CD4-positive, alpha-beta memory T cell (primary cell): ENCODE measurements around the gene ENTREP1. TPM values are rescaled to one million over a fixed set of nuclear protein-coding genes. Genes with fewer than 3 reads are reported as not detected.

ENCODE experiments used
- CTCF ChIA-PET: fragments of 350-600 bp; sonication (Branson Sonifier 250); formaldehyde crosslinking; loops from one replicate; lab custom pipeline; 2021; ENCODE audit warnings: inconsistent platforms; ENCODE audit not compliant: partially characterized antibody; lab: Charles Lee
- POLR2A ChIA-PET: fragments of 350-600 bp; sonication (Branson Sonifier 250); formaldehyde crosslinking; loops from one replicate; lab custom pipeline; 2021; ENCODE audit not compliant: partially characterized antibody; lab: Charles Lee
- DNase-seq, 5 donors: peaks; one replicate each; pipeline versions ENCODE4 v3.0.0 to v3.0.0-alpha.2; 2020 to 2022; ENCODE audit warnings: mixed read lengths in 1 of 5
- H3K27ac ChIP-seq: one replicate; pipeline ENCODE4 v1.7.0; 2013; ENCODE audit warnings: low read depth, low read length
- H3K27me3 ChIP-seq: 2 replicates; pipeline ENCODE4 v1.7.0; 2013; ENCODE audit warnings: mild to moderate bottlenecking, low read length, moderate library complexity; ENCODE audit not compliant: insufficient read depth
- H3K36me3 ChIP-seq: 2 replicates; pipeline ENCODE4 v1.7.0; 2013; ENCODE audit warnings: mild to moderate bottlenecking, low read length, moderate library complexity; ENCODE audit not compliant: insufficient read depth
- H3K4me1 ChIP-seq: 2 replicates; pipeline ENCODE4 v1.7.0; 2013; ENCODE audit warnings: mild to moderate bottlenecking, low read length, moderate library complexity; ENCODE audit not compliant: insufficient read depth
- H3K4me3 ChIP-seq, 2 donors: one replicate each; pipeline ENCODE4 v1.7.0; 2013; ENCODE audit warnings: low read length in 2 of 2, mild to moderate bottlenecking in 1 of 2
- H3K9me3 ChIP-seq, 2 donors: one replicate each; pipeline ENCODE4 v1.7.0; 2013; ENCODE audit warnings: low read length in 2 of 2, control low read depth in 1 of 2; ENCODE audit not compliant: control insufficient read depth in 1 of 2
- H3K27ac Mint-ChIP-seq, 7 donors: one replicate each; pipeline ENCODE4 v1.8.0; 2020 to 2021; ENCODE audit warnings: mixed read lengths in 7 of 7, mild to moderate bottlenecking in 6 of 7, inconsistent platforms in 3 of 7, moderate library complexity in 3 of 7
- H3K27me3 Mint-ChIP-seq, 2 donors: one replicate each; pipeline ENCODE4 v1.8.0; 2020 to 2021; ENCODE audit warnings: mixed read lengths in 2 of 2
- H3K36me3 Mint-ChIP-seq, 2 donors: one replicate each; pipeline ENCODE4 v1.8.0; 2020 to 2021; ENCODE audit warnings: mixed read lengths in 2 of 2, inconsistent platforms in 1 of 2, mild to moderate bottlenecking in 1 of 2
- H3K4me1 Mint-ChIP-seq, 4 donors: one replicate each; pipeline ENCODE4 v1.8.0; 2020 to 2021; ENCODE audit warnings: mixed read lengths in 4 of 4, mild to moderate bottlenecking in 1 of 4
- H3K4me3 Mint-ChIP-seq, 8 donors: one replicate each; pipeline ENCODE4 v1.8.0; 2020 to 2021; ENCODE audit warnings: mixed read lengths in 8 of 8, mild to moderate bottlenecking in 7 of 8, moderate library complexity in 6 of 8, inconsistent platforms in 3 of 8
- H3K9me3 Mint-ChIP-seq, 8 donors: one replicate each; pipeline ENCODE4 v1.8.0; 2020 to 2021; ENCODE audit warnings: mixed read lengths in 8 of 8, mild to moderate bottlenecking in 5 of 8, inconsistent platforms in 3 of 8, moderate library complexity in 1 of 8
- intact Hi-C: fragments of 100-400 bp; cut with micrococcal nuclease; formaldehyde crosslinking; loops from one replicate; pipeline ENCODE4 v1.15.1; 2023
- polyA plus RNA-seq, 2 donors: library from polyadenylated mRNA; unstranded; fragments of 300-500 nt; fragmentation: Illumina TruSeq; gene quantifications; one replicate each; pipeline ENCODE4 v1.2.3, GENCODE V29; 2021
- total RNA-seq, 2 experiments: library from RNA; stranded (reverse); gene quantifications; one replicate each; pipeline ENCODE4 v1.2.3, GENCODE V29; 2021

Gene ENTREP1
- total and polyA plus RNA-seq, 4 experiments from 2014 or later: 0.20 to 0.24 TPM; not detected in 2

DNA sequence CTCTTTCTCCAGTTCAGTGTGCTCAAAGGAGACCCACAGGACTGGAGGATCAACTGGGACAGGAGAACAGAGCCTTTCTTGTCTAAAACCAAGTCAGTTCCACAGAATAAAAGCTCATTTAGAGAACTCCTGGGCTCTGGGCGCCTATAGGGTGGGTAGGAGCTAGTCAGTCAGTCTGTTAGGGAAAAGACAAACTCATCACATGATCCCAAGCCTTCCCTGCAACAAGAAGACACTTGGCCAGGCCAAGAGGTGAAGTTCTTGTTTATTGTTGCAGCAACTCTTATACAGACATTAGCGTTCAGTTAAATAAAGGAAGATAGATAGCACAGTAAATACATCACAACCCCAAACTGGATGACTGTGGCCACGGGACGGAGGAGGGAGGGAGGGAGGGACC is 102.3 kb downstream of the ENTREP1 start:
- H3K36me3 Mint-ChIP-seq: no peaks in the 10 kb centered on the region
- Histone ChIP-seq H3K4me1 (no peaks in the 10 kb centered on the region), H3K4me3 (no peak overlapping the region), H3K27me3 (no peaks in the 10 kb centered on the region), H3K36me3 (no peaks in the 10 kb centered on the region), H3K27ac (no peak overlapping the region), H3K9me3 (no peaks in the 10 kb centered on the region)
- ChIA-PET POLR2A (no interaction called here), CTCF (no interaction called here)
- no peak for DNase-seq
- H3K27me3 Mint-ChIP-seq: peaks cover 0 to 5% of the 10 kb centered on the region in 2 donors
- intact Hi-C loops: no loop called here
- no peak overlapping the region for H3K4me3 Mint-ChIP-seq
- H3K4me1 Mint-ChIP-seq: peaks cover 0 to 3% (median under 1%) of the 10 kb centered on the region in 4 donors
- H3K27ac Mint-ChIP-seq: no peak overlapping the region
- peaks cover 0 to 2% (median 0%) of the 10 kb centered on the region in 8 donors for H3K9me3 Mint-ChIP-seq

DNA sequence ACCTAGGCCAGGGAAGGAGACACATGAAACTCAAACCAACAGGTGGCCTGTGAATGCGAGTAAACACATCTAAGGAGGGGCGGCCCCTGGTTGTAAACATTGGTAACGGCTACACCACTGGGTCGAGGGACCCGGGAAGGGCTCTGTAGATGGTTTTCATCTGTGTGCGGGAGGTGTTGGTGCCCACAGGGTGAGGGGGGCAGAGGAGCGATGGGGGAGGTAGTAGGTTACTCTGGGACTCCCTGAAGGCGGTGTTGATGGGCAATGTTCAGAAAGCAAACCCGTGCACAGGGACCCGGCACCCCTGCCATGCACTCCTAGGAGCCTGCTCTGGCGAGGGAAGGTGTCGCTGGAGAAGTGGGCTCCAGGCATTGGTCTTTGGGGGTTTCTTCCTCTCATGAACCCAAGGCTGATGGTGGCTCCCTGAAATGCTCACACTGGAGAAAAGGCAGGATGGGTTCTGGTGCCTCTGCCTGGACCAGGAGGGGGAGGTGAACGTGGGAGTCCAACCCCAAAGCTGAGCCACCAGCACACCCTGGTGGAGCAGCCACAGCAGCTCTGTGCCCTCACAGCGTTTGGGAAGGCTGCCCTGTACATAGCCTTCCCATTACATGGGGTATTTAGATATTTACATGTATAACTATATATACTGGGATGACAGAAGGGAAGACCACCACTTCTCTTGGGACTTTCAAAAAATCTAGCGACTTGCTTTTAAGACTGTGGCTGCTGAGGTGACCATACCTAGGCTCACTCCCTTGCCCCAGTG is 103.2 kb downstream of the ENTREP1 start:
- Histone ChIP-seq H3K4me1 (no peaks in the 10 kb centered on the region), H3K27me3 (no peaks in the 10 kb centered on the region), H3K36me3 (no peaks in the 10 kb centered on the region), H3K9me3 (no peaks in the 10 kb centered on the region), H3K4me3 (no peak overlapping the region), H3K27ac (no peak overlapping the region)
- H3K27me3 Mint-ChIP-seq: peaks cover 0 to 2% of the 10 kb centered on the region in 2 donors
- no peaks in the 10 kb centered on the region for H3K4me1 Mint-ChIP-seq
- ChIA-PET CTCF (no interaction called here), POLR2A (no interaction called here)
- DNase-seq: no peak
- intact Hi-C loops: no loop called here
- H3K27ac Mint-ChIP-seq: no peak overlapping the region
- H3K36me3 Mint-ChIP-seq: no peaks in the 10 kb centered on the region
- H3K4me3 Mint-ChIP-seq: no peak overlapping the region
- H3K9me3 Mint-ChIP-seq: peaks cover 0 to 2% (median 0%) of the 10 kb centered on the region in 8 donors

DNA sequence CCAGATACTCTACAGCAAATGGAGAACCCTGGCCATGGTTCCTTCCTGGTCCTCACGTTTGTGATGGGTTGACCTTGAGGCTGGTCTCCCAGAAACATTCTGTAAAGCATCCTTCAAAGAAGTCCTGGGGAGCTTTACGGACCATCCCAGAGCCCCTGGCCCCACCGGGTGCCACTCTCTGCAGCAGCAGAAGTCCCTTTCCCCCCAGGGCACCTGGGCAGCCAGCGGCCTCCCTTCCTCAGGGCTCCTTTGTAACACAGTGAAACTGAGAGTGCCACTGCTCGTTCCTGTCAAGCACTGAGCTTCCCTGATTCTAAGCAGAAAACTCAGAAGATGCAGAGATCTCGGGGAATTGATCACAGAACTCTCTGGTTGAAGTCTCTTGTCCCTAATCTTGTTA is 104.3 kb downstream of the ENTREP1 start:
- no peak overlapping the region for H3K27ac Mint-ChIP-seq
- no peaks in the 10 kb centered on the region for H3K36me3 Mint-ChIP-seq
- Histone ChIP-seq H3K9me3 (no peaks in the 10 kb centered on the region), H3K27me3 (no peaks in the 10 kb centered on the region), H3K4me1 (no peaks in the 10 kb centered on the region), H3K4me3 (no peak overlapping the region), H3K27ac (no peak overlapping the region), H3K36me3 (no peaks in the 10 kb centered on the region)
- peaks cover 0 to 2% of the 10 kb centered on the region in 2 donors for H3K27me3 Mint-ChIP-seq
- ChIA-PET CTCF (no interaction called here), POLR2A (no interaction called here)
- DNase-seq: no peak
- H3K4me1 Mint-ChIP-seq: no peaks in the 10 kb centered on the region
- peaks cover 0 to 5% (median 0%) of the 10 kb centered on the region in 8 donors for H3K9me3 Mint-ChIP-seq
- no peak overlapping the region for H3K4me3 Mint-ChIP-seq
- intact Hi-C loops: no loop called here

DNA sequence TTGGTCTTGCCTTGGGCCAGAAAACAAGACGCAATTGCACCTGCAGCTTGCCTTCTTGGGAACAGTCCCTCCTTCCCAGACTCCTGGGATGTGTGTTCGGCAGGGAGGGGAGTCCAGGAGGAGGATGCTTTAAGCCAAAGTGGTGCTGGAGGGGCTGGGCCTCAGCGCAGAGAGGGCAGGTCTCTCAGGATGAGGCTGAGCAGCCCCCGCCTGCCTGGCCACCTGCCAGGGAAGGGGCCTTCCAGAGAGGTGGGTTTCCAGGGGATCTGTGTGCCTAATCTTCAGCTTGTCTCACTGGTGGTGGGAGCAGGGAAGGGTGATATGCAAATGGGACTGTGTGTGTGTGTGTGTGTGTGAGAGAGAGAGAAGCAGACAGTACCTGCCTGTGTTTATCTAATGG is 105.2 kb downstream of the ENTREP1 start:
- H3K27ac Mint-ChIP-seq: no peak overlapping the region
- intact Hi-C loops: no loop called here
- CTCF ChIA-PET: interaction anchor here (1.4 kb wide), 1 partner anchor 8 kb away, joined by 8 read pairs; no protein-coding TSS in a partner anchor
- POLR2A ChIA-PET: no interaction called here
- no peaks in the 10 kb centered on the region for H3K27me3 ChIP-seq
- H3K9me3 ChIP-seq: no peaks in the 10 kb centered on the region
- H3K27me3 Mint-ChIP-seq: peaks cover 0 to 2% of the 10 kb centered on the region in 2 donors
- H3K4me3 ChIP-seq: no peak overlapping the region
- no peaks in the 10 kb centered on the region for H3K4me1 ChIP-seq
- H3K36me3 ChIP-seq: no peaks in the 10 kb centered on the region
- H3K36me3 Mint-ChIP-seq: no peaks in the 10 kb centered on the region
- DNase-seq: no peak
- H3K4me1 Mint-ChIP-seq: no peaks in the 10 kb centered on the region
- H3K9me3 Mint-ChIP-seq: peaks cover 0 to 3% (median 0%) of the 10 kb centered on the region in 8 donors
- H3K27ac ChIP-seq: no peak overlapping the region
- H3K4me3 Mint-ChIP-seq: no peak overlapping the region

DNA sequence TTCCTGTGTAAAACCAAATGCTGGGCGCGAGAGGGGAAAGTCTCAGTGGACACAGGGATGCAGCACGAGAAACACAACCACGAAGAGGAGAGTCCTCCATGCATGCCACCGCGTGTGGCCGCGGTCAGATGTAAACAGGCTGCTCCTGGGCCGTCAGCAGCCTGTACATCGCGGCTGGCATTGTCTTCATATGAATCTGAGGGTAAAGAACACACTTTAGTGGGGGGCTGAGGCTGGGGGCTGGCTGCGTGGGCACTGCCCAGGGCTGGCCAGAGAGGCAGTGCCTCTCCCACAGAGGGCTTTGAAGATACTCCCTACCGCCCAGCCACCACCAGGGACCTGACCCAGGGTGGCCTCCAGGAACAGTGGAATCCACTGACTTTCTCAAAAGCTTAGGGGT is 106.2 kb downstream of the ENTREP1 start:
- H3K27ac ChIP-seq: no peak overlapping the region
- no peaks in the 10 kb centered on the region for H3K9me3 ChIP-seq
- Mint-ChIP-seq H3K27ac (no peak overlapping the region), H3K36me3 (no peaks in the 10 kb centered on the region), H3K27me3 (no peaks in the 10 kb centered on the region), H3K4me1 (no peaks in the 10 kb centered on the region), H3K4me3 (no peak overlapping the region), H3K9me3 (peaks cover 0 to 6% (median 0%) of the 10 kb centered on the region in 8 donors)
- no peak overlapping the region for H3K4me3 ChIP-seq
- intact Hi-C loops: no loop called here
- no peak for DNase-seq
- no peaks in the 10 kb centered on the region for H3K27me3 ChIP-seq
- ChIA-PET POLR2A (no interaction called here), CTCF (no interaction called here)
- H3K4me1 ChIP-seq: no peaks in the 10 kb centered on the region
- no peaks in the 10 kb centered on the region for H3K36me3 ChIP-seq

DNA sequence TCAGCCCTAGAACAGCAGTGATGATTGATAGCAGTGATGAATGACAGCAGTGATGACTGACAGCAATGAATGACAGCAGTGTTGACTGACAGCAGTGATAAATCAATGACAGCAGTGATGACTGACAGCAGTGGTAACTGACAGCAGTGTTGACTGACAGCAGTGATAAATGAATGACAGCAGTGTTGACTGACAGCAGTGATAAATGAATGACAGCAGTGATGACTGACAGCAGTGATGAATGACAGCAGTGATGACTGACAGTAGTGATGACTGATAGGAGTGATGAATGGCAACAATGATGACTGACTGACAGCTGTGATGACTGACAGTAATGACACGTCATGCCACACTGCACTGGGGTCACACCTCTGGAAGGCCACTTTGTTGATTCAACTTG is 106.8 kb downstream of the ENTREP1 start:
- no peak for DNase-seq
- intact Hi-C loops: no loop called here
- no peaks in the 10 kb centered on the region for H3K4me1 Mint-ChIP-seq
- Histone ChIP-seq H3K27ac (no peak overlapping the region), H3K27me3 (no peaks in the 10 kb centered on the region), H3K9me3 (no peaks in the 10 kb centered on the region), H3K36me3 (no peaks in the 10 kb centered on the region), H3K4me3 (no peak overlapping the region), H3K4me1 (no peaks in the 10 kb centered on the region)
- POLR2A ChIA-PET: no interaction called here
- H3K36me3 Mint-ChIP-seq: no peaks in the 10 kb centered on the region
- CTCF ChIA-PET: interaction anchor here (1.3 kb wide), 1 partner anchor 9 kb away, joined by 5 read pairs; no protein-coding TSS in a partner anchor
- H3K9me3 Mint-ChIP-seq: peaks cover 0 to 6% (median 0%) of the 10 kb centered on the region in 8 donors
- H3K27ac Mint-ChIP-seq: peak overlapping the region in 2 of 7 donors; percentile 54 to 66
- no peak overlapping the region for H3K4me3 Mint-ChIP-seq
- H3K27me3 Mint-ChIP-seq: no peaks in the 10 kb centered on the region

DNA sequence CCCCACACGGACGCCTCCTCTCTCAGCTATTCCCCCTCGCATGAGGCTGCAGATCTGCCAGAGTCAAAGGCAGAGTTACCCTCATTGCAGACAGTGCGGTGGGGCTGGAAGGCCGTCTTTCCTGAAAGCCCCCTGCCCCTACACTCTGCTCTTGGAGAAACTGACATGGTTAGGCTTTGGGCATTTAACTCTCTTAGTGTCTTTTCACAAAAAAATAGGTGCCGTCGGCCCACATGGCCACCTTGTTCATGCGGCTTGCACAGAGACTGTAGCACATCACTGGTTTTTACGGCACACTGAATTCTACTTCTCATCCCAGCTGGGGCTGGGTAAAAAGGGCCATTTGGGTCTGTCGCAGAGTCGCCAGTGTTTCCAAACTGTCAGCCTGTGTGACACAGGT is 107.6 kb downstream of the ENTREP1 start:
- Mint-ChIP-seq H3K27me3 (no peaks in the 10 kb centered on the region), H3K4me3 (no peak overlapping the region), H3K4me1 (no peaks in the 10 kb centered on the region), H3K9me3 (peaks cover 0 to 6% (median 0%) of the 10 kb centered on the region in 8 donors), H3K36me3 (no peaks in the 10 kb centered on the region), H3K27ac (no peak overlapping the region)
- POLR2A ChIA-PET: no interaction called here
- intact Hi-C loops: no loop called here
- CTCF ChIA-PET: interaction anchor here (1.3 kb wide), 1 partner anchor 10 kb away, joined by 5 read pairs; no protein-coding TSS in a partner anchor
- Histone ChIP-seq H3K4me3 (no peak overlapping the region), H3K4me1 (no peaks in the 10 kb centered on the region), H3K36me3 (no peaks in the 10 kb centered on the region), H3K9me3 (no peaks in the 10 kb centered on the region), H3K27me3 (no peaks in the 10 kb centered on the region), H3K27ac (no peak overlapping the region)
- no peak for DNase-seq
